K562 (cell line): ENCODE measurements around the gene NT5C.

ENCODE experiments used
- CTCF ChIP-seq, 3 experiments: IDR thresholded peaks in 2 of 3; conservative IDR thresholded peaks in 1 of 3; 2 replicates each; pipeline ENCODE4 v1.5.1; 2011 to 2012; ENCODE audit warnings: low read length in 3 of 3, mild to moderate bottlenecking in 3 of 3, control low read depth in 2 of 3, improper control_type of control experiment in 1 of 3, inconsistent platforms in 1 of 3, low read depth in 1 of 3, mixed read lengths in 1 of 3, moderate library complexity in 1 of 3; ENCODE audit not compliant: insufficient read depth in 2 of 3
- ESRRB ChIP-seq: fragments of 250-450 bp; sonication (Bioruptor Pico); IDR thresholded peaks from 2 replicates; pipeline ENCODE4 v1.5.0; 2020; ENCODE audit warnings: mild to moderate bottlenecking, moderate library complexity, borderline replicate concordance
- JUND ChIP-seq, 2 experiments: IDR thresholded peaks; 2 replicates in 1 of 2; 3 replicates in 1 of 2; pipeline ENCODE4 v1.6.1; 2011; ENCODE audit warnings: borderline replicate concordance in 2 of 2, low read depth in 2 of 2, low read length in 2 of 2, improper control_type of control experiment in 1 of 2, missing biosample characterization in 1 of 2, missing genetic modification characterization in 1 of 2, missing genetic modification reagents in 1 of 2
- ZNF511 ChIP-seq: sonication (generic); formaldehyde crosslinking; IDR thresholded peaks from 2 replicates; pipeline ENCODE4 v1.8.0; 2022; ENCODE audit warnings: mild to moderate bottlenecking, missing genetic modification reagents

- TF ChIP-seq ESRRB (CRISPR knock-in tag): no peak
- no peak for TF ChIP-seq CTCF (IDR thresholded peaks at IDR 0.05 in 2 of 3, conservative IDR thresholded peaks at IDR 0.05 in 1 of 3; ENCODE audit: insufficient read depth in 2 of 3, low read depth in 1 of 3, low read length in 3 of 3)
- TF ChIP-seq JUND (IDR thresholded peaks at IDR 0.05; ENCODE audit: borderline replicate concordance, low read depth, low read length): no peak
- TF ChIP-seq JUND (tag; IDR thresholded peaks at IDR 0.05; ENCODE audit: borderline replicate concordance, low read depth, low read length): no peak
- no peak for TF ChIP-seq ZNF511 (CRISPR knock-in tag)
Observed at GRCh38 chr17:75099881-75100595, 31.5 kb downstream of the NT5C start.
